Measurements from ENCODE around the gene SNRPB.

SNRPB gene

DNA sequence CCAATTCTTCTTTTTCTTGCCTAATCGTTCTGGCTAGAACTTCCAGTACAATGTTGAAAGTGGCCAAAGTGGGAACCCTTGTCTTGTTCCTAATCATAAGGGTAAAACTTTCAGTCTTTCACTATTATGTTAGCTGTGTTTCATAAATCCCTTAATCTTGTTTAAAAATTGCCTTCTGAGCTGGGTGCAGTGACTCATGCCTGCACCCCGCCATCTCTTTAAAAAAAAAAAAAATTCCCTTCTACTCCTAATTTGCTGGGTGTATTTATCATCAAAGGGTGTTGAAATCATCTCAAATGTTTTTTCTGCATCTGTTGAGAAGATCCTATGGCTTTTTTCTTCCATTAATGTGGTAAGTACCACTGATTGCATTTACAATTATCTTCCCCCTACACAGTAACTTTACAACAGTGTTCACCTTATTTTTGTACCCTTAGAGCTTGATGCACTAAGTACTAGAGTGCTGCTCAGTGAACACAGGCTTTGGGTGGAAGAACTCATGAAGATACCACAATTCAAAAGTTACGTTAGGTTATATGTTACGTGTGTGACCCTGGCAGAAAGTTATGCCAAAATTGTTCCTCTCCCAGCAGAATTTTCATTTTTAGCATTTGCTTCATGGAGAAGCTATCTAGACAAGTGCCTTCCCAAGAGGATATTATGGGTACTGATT, 9.7 kb downstream of the SNRPB start:
- Mint-ChIP-seq H3K27me3 (no peaks in the 10 kb centered on the region), H3K4me3 (no peak overlapping the region), H3K36me3 (peaks cover 20% of the 10 kb centered on the region), H3K9me3 (ENCODE audit: low read depth) (no peaks in the 10 kb centered on the region), H3K4me1 (ENCODE audit: low read depth) (peaks cover 19% of the 10 kb centered on the region), H3K27ac (peak overlapping the region; percentile 9)

DNA sequence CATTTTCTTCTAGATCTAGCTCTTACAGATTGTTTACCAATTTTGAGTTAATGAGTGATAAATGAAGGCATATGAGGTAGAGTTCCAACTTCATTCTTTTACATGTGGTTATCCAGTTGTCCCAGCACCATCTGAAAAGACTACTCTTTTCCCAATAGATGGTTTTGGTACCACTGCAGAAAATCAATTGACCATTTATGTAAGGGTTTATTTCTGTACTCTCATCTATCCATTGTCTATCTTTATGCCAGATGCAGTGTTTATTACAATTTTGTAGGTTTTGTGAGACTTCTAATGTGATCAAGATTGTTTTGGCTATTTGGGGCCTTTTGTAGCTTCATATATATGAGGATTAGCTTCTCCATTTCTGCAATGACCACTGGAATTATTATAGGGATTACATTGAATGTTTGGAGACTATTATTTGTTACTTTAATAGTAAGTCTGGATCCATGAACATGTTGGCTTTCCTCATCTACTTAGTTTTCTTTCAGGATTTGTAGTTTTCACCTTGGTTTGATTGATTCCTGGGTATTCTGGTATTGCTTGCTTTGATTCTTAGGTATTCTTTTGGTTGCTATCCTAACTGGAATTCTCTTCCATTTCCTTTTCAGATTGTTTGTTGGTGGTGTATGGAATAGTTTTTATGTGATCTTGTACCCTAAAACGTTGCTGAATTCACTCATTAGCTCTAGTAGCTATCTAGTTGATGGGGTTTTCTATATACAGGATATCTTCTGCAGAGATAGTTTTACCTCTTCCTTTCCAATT, 10.4 kb downstream of the SNRPB start:
- H3K27ac Mint-ChIP-seq, result peak overlapping the region; percentile 9
- H3K36me3 Mint-ChIP-seq, result peaks cover 20% of the 10 kb centered on the region
- H3K4me3 Mint-ChIP-seq, result no peak overlapping the region

DNA sequence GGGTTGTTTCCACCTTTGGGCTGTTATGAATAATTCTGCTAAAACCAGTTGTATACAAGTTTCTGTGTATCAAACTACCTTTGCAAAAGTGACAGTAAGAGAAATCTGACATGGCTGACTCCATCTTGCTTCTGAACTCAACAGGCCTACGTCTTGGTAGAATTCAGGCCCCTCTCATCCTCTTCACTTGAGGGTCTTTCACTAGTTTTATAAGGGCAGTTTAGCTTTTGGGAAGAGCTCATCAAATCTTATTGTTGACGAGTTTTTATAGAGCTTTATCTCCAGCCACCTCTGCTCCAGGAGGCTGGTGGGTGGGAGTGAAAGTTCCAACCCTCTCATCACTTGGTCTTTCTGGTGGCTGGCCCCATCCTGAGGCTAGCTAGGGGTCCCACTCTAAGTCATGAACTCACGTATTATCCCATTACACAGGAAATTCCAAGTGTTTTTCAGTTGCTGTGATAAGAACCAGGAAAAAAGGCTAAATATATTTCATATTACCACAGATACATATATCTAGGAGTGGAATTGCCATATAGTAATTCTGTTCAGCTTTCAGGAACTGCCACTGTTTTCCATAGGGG, 11.6 kb downstream of the SNRPB start:
- Mint-ChIP-seq H3K36me3 (peaks cover 20% of the 10 kb centered on the region), H3K27me3 (no peaks in the 10 kb centered on the region), H3K27ac (no peak overlapping the region), H3K4me3 (no peak overlapping the region), H3K4me1 (ENCODE audit: low read depth) (peaks cover 24% of the 10 kb centered on the region), H3K9me3 (ENCODE audit: low read depth) (no peaks in the 10 kb centered on the region)

More for the DNA sequence above, 10.4 kb downstream of the SNRPB start:
- H3K27me3 Mint-ChIP-seq, result no peaks in the 10 kb centered on the region
- no peaks in the 10 kb centered on the region for H3K9me3 Mint-ChIP-seq (ENCODE audit: low read depth)
- H3K4me1 Mint-ChIP-seq (ENCODE audit: low read depth), result peaks cover 24% of the 10 kb centered on the region

DNA sequence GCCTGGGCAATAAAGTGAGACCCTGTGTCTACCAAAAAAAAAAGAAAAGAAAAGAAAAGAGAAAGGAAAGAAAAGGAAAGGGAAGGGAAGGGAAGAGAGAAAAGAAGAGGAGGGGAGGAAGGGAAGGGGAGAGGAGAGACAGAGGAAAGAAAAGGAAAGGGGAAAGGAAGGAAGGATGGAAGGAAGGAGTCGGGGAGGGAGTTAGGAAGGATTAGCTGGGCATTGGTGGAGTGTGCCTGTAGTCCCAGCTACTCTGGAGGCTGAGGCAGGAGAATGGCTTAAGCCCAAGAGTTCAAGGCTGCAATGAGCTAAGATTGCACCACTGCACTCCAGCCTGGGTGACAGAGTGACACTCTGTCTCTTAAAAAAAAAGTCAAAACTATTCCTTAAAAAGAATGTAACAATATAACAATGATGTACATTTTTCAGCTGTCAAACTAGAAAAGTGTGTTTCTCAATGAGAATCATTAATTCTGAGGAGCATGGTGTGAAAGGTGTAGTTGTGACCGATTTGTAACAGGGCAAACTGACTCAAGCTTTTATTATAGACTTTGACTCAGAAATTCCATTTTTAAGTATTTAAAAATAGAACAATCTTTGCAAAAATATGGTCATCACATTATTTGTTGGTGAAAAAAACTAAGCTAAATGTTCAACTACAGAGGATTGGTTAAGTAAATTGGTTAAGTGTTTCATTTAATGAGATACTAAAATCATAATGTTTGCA, 14.7 kb downstream of the SNRPB start:
- Mint-ChIP-seq H3K27ac (peak overlapping the region; percentile 62), H3K9me3 (ENCODE audit: low read depth) (no peaks in the 10 kb centered on the region), H3K4me1 (ENCODE audit: low read depth) (peaks cover 26% of the 10 kb centered on the region), H3K36me3 (peaks cover 10% of the 10 kb centered on the region), H3K4me3 (peak overlapping the region; percentile 44), H3K27me3 (no peaks in the 10 kb centered on the region)

DNA sequence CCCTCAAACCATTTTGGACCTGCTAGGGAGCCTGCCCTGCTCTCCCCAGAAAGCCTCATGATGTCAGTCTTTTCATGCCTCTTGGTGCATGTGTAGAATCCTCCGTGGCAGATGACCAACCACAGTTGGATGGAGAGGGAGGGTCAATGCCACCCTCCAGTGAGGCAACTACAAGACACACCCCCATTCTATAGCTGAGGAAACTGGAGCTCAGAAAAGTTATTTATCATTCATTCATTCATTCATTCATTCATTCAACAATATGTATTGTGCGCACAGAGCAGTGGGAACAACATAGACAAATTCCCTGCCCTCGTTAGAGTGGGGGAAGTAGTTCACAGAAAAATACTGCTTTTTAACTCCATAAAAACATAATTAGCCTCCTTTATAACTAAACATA, 16.8 kb downstream of the SNRPB start:
- Mint-ChIP-seq H3K36me3 (no peaks in the 10 kb centered on the region), H3K9me3 (ENCODE audit: low read depth) (no peaks in the 10 kb centered on the region), H3K4me1 (ENCODE audit: low read depth) (peaks cover 38% of the 10 kb centered on the region), H3K27ac (no peak overlapping the region), H3K27me3 (no peaks in the 10 kb centered on the region), H3K4me3 (no peak overlapping the region)

DNA sequence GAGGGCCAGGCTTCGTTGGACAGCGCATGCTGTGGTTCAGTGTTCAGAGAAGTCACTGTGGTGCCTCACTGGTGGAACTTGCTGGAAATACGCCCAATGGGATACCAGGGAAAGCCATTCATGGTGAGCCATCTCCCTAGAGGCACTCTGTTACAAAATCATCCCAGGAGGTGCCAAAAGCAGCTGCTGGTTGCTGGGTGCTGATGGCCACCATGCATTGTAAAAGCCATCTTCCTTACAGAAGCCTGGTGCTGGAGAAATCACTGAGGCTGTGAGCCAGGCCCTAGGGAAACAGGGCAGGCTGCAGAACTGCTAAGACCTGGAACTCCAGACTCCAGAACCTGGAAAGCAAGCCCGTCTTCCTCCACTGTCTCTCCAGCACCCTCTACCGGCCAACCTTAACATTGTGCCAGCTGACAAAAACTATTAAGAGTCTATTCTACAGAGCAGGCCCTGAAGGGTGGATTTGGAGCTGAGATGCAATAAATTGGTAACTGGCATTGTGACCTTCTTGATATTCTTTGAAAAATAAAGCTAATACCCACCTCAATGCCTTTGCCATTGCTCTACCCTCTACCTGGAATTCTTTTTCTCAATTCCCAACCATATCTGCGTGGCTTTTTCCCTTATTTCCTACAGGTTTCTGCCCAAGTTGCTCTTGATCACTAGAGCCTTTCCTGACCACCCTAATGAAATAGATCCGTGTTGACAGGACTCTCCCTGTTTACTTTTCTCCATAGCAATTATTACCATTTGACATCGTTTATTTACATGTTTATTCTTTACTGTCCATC, 18.5 kb downstream of the SNRPB start:
- Mint-ChIP-seq H3K27ac (no peak overlapping the region), H3K27me3 (no peaks in the 10 kb centered on the region), H3K9me3 (ENCODE audit: low read depth) (no peaks in the 10 kb centered on the region), H3K4me3 (no peak overlapping the region), H3K36me3 (no peaks in the 10 kb centered on the region), H3K4me1 (ENCODE audit: low read depth) (peaks cover 38% of the 10 kb centered on the region)

DNA sequence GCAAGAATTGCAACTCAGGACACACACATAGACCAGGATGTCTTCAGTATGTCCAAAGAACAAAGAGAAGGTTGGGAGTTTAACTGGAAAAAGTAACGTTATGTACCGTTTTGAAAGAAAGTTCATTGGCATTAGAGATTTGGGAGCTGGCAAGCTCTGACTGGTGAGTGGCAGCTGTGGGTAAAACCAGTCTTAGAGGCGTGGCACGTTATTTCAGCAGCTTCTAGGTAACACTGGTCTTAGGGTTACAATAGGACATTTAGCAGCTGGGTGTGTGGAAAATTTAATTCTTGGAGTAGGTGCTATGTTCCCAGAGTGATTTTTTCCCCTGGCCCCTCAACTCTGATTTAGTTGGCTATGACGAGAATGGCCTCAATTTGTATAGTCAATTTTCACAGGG, 19.2 kb downstream of the SNRPB start:
- no peak overlapping the region for H3K27ac Mint-ChIP-seq
- H3K9me3 Mint-ChIP-seq (ENCODE audit: low read depth), result no peaks in the 10 kb centered on the region
- H3K4me3 Mint-ChIP-seq, result no peak overlapping the region
- H3K27me3 Mint-ChIP-seq, result no peaks in the 10 kb centered on the region
- H3K36me3 Mint-ChIP-seq, result peaks cover 3% of the 10 kb centered on the region
- peaks cover 30% of the 10 kb centered on the region for H3K4me1 Mint-ChIP-seq (ENCODE audit: low read depth)

DNA sequence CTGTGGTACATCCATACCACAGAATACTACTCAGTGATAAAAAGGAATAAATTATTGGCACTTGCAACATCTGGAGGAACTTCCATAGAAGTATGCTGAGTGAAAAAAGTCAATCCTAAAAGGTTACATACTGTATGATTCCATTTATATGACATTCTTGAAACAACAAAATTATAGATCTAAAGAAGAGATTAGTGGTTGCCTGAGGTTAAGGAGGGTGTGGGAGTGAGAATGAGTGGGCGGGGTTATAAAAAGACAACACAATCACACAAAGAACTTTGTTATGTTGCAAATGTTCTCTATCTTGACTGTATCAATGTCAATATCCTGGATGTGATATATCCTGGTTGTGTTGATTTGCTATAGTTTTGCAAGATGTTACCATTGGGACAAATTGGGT, 21.2 kb downstream of the SNRPB start:
- H3K27me3 Mint-ChIP-seq, result no peaks in the 10 kb centered on the region
- peaks cover 19% of the 10 kb centered on the region for H3K4me1 Mint-ChIP-seq (ENCODE audit: low read depth)
- no peaks in the 10 kb centered on the region for H3K9me3 Mint-ChIP-seq (ENCODE audit: low read depth)
- no peak overlapping the region for H3K27ac Mint-ChIP-seq
- no peak overlapping the region for H3K4me3 Mint-ChIP-seq
- H3K36me3 Mint-ChIP-seq, result peaks cover 10% of the 10 kb centered on the region

DNA sequence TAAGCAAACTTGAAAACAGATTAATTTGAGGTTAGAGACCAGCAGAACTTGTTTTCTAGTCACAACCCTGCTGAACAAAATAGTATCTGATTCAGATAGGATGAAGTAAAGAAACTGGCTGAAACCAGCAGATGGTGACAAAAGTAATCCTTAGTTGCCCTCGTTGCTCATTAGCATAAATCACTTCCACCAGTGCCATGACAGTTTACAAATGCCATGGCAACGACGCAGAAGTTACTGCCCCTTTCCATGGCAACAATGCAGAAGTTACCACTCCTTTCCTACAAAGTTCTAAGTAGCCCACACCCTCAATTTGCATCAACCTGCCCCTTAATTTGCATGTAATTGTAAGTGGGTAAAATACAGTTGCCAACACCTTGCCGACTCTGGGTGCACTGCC, 23.7 kb downstream of the SNRPB start:
- Mint-ChIP-seq H3K27ac (no peak overlapping the region), H3K9me3 (ENCODE audit: low read depth) (no peaks in the 10 kb centered on the region), H3K36me3 (peaks cover 10% of the 10 kb centered on the region)

DNA sequence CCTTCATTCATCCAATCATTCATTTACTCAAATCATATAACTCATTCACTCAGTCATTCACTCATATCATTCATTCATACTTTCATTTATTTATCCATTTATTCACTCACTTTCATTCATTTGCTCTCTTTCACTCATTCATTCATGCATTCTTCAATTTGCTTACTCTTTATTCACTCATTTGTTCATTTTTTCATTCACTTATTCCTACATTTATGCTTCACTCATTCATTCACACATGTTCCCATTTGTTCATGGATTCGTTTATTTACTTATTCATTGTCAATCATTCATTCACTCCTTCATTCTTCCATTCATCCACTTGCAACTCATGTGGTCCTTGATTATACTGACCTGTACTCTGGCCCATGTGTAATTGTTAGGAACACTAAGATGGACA, 39.4 kb downstream of the SNRPB start:
- H3K4me3 Mint-ChIP-seq, result no peak overlapping the region
- H3K9me3 Mint-ChIP-seq (ENCODE audit: low read depth), result no peaks in the 10 kb centered on the region
- H3K4me1 Mint-ChIP-seq (ENCODE audit: low read depth), result no peaks in the 10 kb centered on the region
- H3K36me3 Mint-ChIP-seq, result peaks cover 2% of the 10 kb centered on the region
- no peak overlapping the region for H3K27ac Mint-ChIP-seq
- peaks cover 13% of the 10 kb centered on the region for H3K27me3 Mint-ChIP-seq

More for the DNA sequence above, 23.7 kb downstream of the SNRPB start:
- Mint-ChIP-seq H3K4me3 (no peak overlapping the region), H3K4me1 (ENCODE audit: low read depth) (peaks cover 14% of the 10 kb centered on the region), H3K27me3 (no peaks in the 10 kb centered on the region)

DNA sequence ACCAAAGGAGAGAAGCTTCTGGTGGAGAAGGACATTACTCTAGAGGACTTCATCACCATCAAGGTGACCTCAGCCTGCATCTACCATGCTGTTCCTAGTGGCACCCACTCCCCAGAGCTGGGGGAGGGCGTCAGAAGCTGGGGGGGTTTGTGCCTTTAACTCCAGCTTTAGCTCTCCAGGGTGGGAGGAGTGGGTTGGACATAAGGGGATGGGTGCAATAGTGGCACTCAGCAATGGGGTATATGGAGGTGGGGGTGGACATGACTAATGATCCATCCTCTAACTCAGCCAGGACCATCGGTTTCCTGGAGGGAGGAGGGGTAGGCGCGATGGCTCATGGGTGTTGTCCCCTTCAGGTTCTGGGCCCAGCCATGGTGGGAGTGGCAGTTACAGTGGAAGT, 40.1 kb downstream of the SNRPB start:
- Mint-ChIP-seq H3K4me1 (ENCODE audit: low read depth) (no peaks in the 10 kb centered on the region), H3K9me3 (ENCODE audit: low read depth) (no peaks in the 10 kb centered on the region), H3K36me3 (peaks cover 2% of the 10 kb centered on the region), H3K27ac (no peak overlapping the region), H3K4me3 (no peak overlapping the region), H3K27me3 (peaks cover 13% of the 10 kb centered on the region)

DNA sequence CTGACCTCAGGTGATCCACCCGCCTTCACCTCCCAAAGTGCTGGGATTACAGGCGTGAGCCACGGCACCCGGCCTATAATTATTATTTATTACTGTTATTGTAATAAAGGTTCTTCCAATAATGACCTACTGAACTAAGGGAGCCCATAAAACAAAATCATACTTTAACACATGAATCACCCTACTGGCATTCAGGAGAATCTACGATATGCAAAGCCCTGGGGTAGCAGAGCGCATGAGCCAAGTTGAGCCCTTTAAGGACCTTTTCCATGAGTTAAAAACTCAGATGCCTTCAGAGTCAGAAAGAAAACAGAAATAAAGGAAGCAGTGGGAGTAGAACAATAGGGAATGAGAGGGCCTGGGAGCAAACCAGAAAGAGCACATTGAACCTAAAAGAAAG, 41.5 kb downstream of the SNRPB start:
- peaks cover 14% of the 10 kb centered on the region for H3K27me3 Mint-ChIP-seq
- H3K4me3 Mint-ChIP-seq, result no peak overlapping the region
- H3K4me1 Mint-ChIP-seq (ENCODE audit: low read depth), result no peaks in the 10 kb centered on the region
- no peak overlapping the region for H3K27ac Mint-ChIP-seq
- peaks cover 4% of the 10 kb centered on the region for H3K36me3 Mint-ChIP-seq
- H3K9me3 Mint-ChIP-seq (ENCODE audit: low read depth), result no peaks in the 10 kb centered on the region

DNA sequence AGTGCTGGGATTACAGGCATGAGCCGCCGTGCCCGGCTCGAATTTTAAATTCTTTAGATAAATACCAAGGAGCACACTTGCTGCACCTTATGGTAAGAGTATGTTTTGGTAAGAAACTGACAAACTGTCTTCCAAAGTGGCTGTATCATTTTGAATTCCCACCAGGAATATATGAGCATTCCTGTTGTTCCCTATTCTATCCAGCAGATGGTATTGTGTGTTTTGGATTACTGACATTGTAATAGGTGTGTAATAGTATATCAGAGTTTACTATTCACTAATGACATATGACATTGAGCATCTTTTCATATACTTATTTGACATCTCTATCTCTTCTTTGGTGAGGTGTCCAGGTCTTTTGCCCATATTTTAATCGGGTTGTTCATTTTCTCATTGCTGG, 49.3 kb downstream of the SNRPB start:
- Mint-ChIP-seq H3K27ac (no peak overlapping the region), H3K4me3 (no peak overlapping the region), H3K9me3 (ENCODE audit: low read depth) (no peaks in the 10 kb centered on the region), H3K27me3 (peaks cover 16% of the 10 kb centered on the region), H3K4me1 (ENCODE audit: low read depth) (no peaks in the 10 kb centered on the region), H3K36me3 (peaks cover 2% of the 10 kb centered on the region)

DNA sequence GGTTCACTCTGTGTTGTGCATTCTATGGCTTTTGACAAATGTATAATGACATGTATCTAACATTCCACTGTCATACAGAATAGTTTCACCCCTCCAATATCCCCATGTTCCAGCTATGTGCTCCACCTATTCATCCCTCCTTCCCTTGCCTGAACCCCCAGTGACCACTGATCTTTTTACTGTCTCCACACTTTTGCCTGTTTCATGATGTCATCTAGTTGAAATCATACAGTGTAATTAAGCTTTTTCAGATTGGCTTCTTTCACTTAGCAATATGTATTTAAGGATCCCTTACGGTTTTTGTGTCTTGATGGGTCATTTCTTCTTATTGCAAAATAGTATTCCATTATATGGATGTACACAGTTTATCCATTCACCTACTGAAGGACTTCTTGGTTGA, 50.1 kb downstream of the SNRPB start:
- Mint-ChIP-seq H3K4me1 (ENCODE audit: low read depth) (no peaks in the 10 kb centered on the region), H3K36me3 (peaks cover 2% of the 10 kb centered on the region), H3K9me3 (ENCODE audit: low read depth) (no peaks in the 10 kb centered on the region), H3K27me3 (peaks cover 16% of the 10 kb centered on the region), H3K4me3 (no peak overlapping the region), H3K27ac (no peak overlapping the region)
